Activated CD4-positive, alpha-beta T cell treated with anti-CD3 and anti-CD28 coated beads, Interleukin-2, amount 50 U/mL, for 4 hours (primary cell): Measurements from ENCODE around the gene PDLIM5.
"Not testable (repeated sequence)": the region's sequence is repeated elsewhere in the genome, so short reads cannot be mapped to it uniquely, and the experiment has no call there.

Experiments used
- DNase-seq, 2 experiments: peaks; one replicate each; pipeline ENCODE4 v3.0.0-alpha.2; 2020

Gene PDLIM5

DNA sequence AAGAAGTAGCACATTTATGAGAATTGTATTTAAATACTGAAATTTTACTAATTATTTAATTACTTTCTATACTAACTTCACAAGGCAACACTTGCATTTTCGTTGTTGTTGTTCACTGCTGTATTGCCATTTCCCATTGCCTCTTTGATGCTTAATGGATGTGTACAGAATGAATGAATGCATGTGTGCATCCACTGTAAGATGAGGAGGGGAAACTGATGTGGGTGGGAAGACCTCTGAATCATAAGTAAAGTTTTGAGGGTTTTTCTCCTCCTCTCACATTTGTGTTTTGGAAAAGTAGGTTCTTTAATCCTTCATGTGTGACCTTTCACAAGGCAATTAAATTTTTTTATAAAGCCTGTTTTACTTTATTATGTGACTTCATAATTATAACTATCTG, 46.8 kb downstream of the PDLIM5 start:
- no peak for DNase-seq

GRCh38 chr4:94500685-94501084, 48.9 kb downstream of the PDLIM5 start:
- DNase-seq, result no peak

GRCh38 chr4:94504545-94504944, 52.8 kb downstream of the PDLIM5 start:
- no peak for DNase-seq

DNA sequence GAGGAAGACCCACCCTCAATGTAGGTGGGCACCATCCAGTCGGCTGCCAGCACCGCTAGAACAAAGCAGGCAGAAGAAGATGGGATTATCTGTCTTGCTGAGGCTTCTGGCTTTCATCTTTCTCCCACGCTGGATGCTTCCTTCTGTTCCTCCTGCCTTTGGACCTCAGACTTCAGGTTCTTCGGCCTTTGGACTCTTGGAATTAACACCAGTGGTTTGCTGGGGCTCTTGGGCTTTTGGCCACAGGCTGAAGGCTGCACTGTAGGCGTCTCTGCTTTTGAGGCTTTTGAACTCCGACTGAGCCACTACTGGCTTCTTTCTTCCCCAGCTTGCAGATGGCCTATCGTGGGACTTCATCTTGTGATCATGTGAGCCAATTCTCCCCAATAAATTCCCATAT, 55.1 kb downstream of the PDLIM5 start:
- no peak for DNase-seq

DNA sequence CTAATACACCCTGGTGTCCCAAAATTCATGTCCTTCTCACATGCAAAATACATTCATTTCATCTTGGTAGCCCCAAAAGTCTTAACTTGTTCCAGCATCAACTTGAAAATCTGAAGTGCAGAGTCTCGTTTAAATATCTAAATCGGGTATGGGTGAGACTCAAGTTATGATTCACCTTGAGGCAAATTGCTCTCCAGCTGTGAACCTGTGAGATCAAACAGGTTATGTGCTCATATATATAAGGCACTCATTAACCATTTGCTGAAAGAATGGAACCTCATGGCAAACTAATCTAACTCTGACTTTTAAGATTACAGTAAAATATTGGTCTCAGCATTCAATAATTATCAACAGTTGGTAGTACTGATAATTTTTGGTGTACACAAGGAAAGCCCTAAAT, 55.5 kb downstream of the PDLIM5 start:
- no peak for DNase-seq

DNA sequence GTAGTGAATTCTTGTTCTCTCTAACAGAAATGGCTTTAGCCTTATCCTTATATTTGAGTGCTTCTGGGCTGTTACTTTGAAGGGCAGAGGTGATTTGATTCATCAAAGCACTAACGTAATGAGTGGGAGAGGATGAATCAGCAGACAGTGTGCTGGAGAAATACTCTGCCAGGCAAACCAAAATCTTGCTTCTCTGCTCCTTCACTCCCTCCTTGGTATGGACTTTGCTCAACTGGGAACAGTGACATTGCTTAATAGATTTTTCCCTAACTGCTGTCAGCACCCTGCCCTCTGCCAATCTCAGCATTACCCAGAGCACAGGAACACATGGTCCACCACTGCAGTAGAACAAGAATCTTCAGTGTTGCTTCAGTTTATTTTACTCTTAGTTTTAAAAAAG, 56.0 kb downstream of the PDLIM5 start:
- DNase-seq, result no peak

DNA sequence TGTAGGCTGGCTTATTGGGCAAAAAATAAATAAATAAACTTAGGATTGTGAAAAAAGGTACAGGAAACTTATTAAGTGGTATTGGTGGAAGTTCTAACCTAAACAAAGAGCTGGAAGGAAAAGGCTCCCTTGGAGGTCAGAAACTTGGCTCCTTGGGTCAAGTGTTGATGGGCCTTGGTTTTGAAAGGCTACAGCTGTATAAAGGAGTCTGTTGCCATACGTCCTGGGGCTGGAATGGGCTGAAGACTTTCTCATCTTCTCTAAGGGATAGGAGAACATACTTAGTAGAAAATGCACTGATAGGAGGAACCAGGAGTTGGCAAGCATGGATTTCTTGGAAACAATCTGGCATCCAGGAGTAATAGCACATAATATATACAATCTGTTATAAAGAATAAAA, 56.6 kb downstream of the PDLIM5 start:
- DNase-seq, result no peak

DNA sequence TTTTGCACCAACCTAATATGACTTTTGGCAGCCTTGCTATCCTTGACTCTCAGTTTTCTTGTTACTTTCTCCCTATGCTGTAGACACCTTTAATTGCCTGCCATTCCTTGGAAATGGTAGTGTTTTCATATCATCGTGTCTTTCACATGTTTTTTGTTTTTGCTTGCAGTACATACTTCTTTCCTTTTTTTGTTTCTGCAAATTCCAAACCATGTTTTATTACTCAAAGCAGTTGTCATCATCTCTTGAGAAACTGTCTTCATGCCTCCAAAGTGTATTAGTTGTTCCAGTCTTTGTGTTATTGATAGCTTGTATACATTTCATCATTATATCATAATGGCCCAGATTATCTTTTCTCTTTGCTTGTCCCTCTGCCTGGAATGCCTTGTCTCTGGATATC, 57.1 kb downstream of the PDLIM5 start:
- DNase-seq, result no peak

GRCh38 chr4:94511591-94511990, 59.8 kb downstream of the PDLIM5 start:
- no peak for DNase-seq

GRCh38 chr4:94513532-94513931, 61.8 kb downstream of the PDLIM5 start:
- not testable (repeated sequence) for DNase-seq

- no peak for DNase-seq
Measured at GRCh38 chr4:94515365-94515764, 63.6 kb downstream of the PDLIM5 start.

GRCh38 chr4:94516067-94516466, 64.3 kb downstream of the PDLIM5 start:
- DNase-seq, result no peak

GRCh38 chr4:94516999-94517398, 65.3 kb downstream of the PDLIM5 start:
- DNase-seq, result no peak

DNA sequence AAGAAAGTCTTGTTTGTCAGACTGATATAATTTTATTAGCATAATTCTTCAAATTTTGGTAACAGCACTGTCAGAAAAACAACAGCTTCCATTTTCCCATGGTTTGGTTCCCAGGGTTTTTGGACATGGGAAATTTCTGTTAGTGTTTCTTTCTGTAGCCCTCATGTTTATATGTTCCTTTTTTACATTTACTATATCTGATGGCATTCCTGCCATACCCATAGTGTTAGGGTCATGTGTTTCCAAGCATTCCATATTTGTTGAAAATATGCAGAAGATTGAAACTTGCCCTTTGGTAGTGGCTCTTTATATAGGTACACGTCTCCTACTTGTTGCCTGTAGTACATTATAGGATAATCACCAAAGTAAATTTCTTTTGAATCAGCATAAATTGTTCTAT, 65.8 kb downstream of the PDLIM5 start:
- DNase-seq, result no peak

- DNase-seq, result no peak
Measured at GRCh38 chr4:94519019-94519418, 67.3 kb downstream of the PDLIM5 start.

- DNase-seq, result no peak
Measured at GRCh38 chr4:94519925-94520789, 68.4 kb downstream of the PDLIM5 start.

- no peak for DNase-seq
Measured at GRCh38 chr4:94523033-94523580, 71.4 kb downstream of the PDLIM5 start.

DNA sequence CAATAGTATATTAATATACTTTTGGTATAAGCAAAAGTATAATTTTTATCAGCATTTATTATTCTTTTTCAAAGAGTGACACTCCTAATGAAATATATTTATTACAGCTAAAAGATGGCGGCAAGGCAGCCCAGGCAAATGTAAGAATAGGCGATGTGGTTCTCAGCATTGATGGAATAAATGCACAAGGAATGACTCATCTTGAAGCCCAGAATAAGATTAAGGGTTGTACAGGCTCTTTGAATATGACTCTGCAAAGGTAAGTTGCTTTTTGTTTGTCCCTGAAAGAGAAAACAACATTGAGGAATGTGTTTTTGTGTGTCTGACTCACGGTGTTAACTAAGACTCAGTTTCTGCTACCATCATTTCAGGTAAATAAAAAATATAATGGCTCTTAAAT, 71.9 kb downstream of the PDLIM5 start:
- DNase-seq, result no peak

- DNase-seq, result no peak
Measured at GRCh38 chr4:94525993-94526728, 74.4 kb downstream of the PDLIM5 start.

DNA sequence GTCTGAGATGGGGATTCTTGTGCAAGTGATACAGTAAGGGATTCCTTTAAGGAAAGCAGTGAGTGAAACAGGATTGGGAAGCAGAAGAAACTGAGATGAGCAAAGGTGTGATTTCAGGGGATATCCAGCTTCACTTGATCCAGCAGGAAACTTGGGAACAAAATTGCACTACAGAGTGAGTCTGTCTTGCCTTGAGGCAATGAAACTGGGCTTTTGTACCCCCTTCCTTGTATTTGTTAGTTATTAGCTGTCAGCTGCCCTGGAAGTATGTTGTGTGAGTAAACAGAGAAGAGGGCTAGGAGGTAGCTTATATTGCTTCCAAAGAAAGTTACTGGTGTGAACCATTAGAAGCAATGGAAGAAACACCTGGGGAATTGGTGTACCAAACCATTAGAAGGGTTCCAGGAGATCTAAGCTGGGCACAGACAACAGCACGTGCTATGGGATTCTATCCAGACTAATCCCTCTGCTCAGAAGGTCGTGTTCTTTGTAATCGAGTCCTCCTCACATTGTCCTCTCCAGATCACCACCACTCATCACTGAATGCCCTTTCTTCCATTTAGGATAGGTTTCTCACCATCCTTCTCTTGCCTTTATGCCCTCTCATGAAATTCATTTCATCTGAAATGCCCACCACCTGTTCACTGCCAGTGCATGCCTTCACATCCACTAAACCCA, 76.0 kb downstream of the PDLIM5 start:
- no peak for DNase-seq

DNA sequence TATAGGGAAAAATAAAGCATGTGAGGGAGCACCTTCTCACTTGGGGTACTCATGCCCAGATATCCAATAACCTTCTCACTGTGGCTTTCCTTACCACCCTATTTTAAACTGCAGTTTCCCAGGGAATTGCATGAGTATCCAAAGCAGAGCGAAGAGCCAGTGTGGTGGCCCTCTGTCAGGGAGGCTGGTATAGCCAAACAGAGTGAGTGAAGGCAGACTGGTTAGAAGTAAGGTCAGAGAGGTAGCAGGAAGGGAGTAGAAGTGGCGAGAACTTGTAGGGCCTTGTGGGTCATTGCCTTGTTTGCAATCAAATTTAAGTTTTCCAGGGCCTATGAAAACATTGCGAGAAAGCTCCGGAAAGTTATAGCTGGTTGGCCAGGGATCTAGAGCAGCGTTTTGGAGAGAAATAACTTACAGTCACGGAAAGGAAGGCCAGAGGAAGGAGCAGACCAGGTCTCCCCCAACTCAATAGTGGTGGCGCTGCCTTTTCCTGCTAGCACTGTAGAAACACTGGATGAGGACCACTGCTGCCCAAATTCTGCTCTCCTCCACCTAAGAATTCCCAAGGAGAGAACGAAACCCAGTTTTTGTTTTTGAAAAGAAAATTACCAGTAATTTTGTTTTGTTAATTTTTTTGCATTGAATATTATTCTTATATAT, 77.2 kb downstream of the PDLIM5 start:
- DNase-seq, result no peak

GRCh38 chr4:94530073-94530472, 78.3 kb downstream of the PDLIM5 start:
- DNase-seq, result no peak
